Measurements from ENCODE around the gene TRIP12. TPM values are rescaled to one million over a fixed set of nuclear protein-coding genes. Genes with fewer than 3 reads are reported as not detected.

TRIP12 gene
- total and polyA plus RNA-seq, 2 of the 13 experiments (the other 11 are each of a cell fraction or from before 2014, with no cell fraction given): 72.1 to 153 TPM

DNA sequence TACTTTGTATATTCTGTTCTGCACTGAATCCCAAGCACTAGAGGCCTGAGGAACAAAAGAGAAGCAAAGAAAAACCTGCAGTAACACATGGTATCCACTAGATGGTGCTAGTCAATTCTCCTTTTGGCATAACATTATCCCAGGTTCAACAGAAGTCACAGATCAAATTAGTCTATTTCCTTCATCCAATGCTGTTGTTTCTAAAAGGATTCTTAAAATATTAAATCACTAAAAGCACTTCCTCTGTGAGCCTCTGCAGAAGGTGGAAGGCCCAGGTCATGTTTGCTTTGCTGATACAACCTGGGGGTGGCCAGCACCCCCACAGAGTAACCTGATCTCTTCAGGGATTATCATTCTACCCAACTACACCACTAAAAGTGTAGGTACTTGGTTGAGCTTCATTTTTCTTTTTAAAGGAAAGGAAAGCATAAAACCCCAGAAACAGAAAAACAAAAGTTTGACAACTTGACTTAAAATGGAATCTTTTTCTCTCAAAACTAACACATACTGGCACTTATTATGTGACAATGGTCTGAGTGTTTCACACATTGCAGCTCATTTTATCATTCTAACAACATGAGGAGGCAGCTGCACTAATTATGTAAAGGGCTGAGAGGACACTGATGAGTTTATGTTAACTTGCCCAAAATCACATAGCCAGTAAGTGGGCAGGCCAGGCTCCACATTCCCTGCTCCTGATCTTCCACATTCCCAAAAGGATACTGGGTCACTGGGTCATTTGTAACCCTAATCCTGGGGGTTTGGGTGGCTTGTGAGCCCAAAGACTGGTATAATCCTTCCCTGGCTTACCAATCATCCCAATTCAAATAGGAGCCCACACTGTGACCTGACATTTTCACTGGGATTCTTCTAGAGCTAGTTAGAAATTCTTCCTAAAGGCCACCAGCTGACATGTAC is 140.7 kb downstream of the TRIP12 start (continued):
- TF ChIP-seq, protein P1, sequence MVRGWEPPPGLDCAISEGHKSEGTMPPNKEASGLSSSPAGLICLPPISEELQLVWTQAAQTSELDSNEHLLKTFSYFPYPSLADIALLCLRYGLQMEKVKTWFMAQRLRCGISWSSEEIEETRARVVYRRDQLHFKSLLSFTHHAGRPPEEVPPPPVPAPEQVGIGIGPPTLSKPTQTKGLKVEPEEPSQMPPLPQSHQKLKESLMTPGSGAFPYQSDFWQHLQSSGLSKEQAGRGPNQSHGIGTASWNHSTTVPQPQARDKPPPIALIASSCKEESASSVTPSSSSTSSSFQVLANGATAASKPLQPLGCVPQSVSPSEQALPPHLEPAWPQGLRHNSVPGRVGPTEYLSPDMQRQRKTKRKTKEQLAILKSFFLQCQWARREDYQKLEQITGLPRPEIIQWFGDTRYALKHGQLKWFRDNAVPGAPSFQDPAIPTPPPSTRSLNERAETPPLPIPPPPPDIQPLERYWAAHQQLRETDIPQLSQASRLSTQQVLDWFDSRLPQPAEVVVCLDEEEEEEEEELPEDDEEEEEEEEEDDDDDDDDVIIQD (CRISPR knock-in tag; IDR thresholded peaks at IDR 0.05; ENCODE audit: low read depth): 0 out of 2 replicates have a peak, but pooled peaks have one; percentile 12
- no peak for TF ChIP-seq SCMH1 (CRISPR knock-in tag; IDR thresholded peaks at IDR 0.05; ENCODE audit: borderline replicate concordance)
- TF ChIP-seq STAG1 (CRISPR knock-in tag; IDR thresholded peaks at IDR 0.05): peak; percentile 55
- TF ChIP-seq ZSCAN22 (CRISPR knock-in tag; IDR thresholded peaks at IDR 0.05): no peak
- TF ChIP-seq ZNF768 (CRISPR knock-in tag; IDR thresholded peaks at IDR 0.05): no peak
- TF ChIP-seq CAMTA2 (CRISPR knock-in tag; IDR thresholded peaks at IDR 0.05; ENCODE audit: borderline replicate concordance): no peak
- TF ChIP-seq, protein P2, sequence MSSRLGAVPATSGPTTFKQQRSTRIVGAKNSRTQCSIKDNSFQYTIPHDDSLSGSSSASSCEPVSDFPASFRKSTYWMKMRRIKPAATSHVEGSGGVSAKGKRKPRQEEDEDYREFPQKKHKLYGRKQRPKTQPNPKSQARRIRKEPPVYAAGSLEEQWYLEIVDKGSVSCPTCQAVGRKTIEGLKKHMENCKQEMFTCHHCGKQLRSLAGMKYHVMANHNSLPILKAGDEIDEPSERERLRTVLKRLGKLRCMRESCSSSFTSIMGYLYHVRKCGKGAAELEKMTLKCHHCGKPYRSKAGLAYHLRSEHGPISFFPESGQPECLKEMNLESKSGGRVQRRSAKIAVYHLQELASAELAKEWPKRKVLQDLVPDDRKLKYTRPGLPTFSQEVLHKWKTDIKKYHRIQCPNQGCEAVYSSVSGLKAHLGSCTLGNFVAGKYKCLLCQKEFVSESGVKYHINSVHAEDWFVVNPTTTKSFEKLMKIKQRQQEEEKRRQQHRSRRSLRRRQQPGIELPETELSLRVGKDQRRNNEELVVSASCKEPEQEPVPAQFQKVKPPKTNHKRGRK (CRISPR knock-in tag; IDR thresholded peaks at IDR 0.05): no peak
- no peak for TF ChIP-seq KMT2A (CRISPR knock-in tag; IDR thresholded peaks at IDR 0.05)
- TF ChIP-seq ZNF549 (CRISPR knock-in tag; IDR thresholded peaks at IDR 0.05): no peak
- no peak for TF ChIP-seq CCDC6 (CRISPR knock-in tag; IDR thresholded peaks at IDR 0.05)
- TF ChIP-seq ZNF12 (CRISPR knock-in tag; IDR thresholded peaks at IDR 0.05): no peak
- TF ChIP-seq, protein P3, sequence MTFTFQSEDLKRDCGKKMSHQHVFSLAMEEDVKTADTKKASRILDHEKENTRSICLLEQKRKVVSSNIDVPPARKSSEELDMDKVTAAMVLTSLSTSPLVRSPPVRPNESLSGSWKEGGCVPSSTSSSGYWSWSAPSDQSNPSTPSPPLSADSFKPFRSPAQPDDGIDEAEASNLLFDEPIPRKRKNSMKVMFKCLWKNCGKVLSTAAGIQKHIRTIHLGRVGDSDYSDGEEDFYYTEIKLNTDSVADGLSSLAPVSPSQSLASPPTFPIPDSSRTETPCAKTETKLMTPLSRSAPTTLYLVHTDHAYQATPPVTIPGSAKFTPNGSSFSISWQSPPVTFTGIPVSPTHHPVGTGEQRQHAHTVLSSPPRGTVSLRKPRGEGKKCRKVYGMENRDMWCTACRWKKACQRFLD (CRISPR knock-in tag; IDR thresholded peaks at IDR 0.05; ENCODE audit: borderline replicate concordance): no peak
- no peak for TF ChIP-seq CEBPG (CRISPR knock-in tag; IDR thresholded peaks at IDR 0.05)
- TF ChIP-seq, protein P4, sequence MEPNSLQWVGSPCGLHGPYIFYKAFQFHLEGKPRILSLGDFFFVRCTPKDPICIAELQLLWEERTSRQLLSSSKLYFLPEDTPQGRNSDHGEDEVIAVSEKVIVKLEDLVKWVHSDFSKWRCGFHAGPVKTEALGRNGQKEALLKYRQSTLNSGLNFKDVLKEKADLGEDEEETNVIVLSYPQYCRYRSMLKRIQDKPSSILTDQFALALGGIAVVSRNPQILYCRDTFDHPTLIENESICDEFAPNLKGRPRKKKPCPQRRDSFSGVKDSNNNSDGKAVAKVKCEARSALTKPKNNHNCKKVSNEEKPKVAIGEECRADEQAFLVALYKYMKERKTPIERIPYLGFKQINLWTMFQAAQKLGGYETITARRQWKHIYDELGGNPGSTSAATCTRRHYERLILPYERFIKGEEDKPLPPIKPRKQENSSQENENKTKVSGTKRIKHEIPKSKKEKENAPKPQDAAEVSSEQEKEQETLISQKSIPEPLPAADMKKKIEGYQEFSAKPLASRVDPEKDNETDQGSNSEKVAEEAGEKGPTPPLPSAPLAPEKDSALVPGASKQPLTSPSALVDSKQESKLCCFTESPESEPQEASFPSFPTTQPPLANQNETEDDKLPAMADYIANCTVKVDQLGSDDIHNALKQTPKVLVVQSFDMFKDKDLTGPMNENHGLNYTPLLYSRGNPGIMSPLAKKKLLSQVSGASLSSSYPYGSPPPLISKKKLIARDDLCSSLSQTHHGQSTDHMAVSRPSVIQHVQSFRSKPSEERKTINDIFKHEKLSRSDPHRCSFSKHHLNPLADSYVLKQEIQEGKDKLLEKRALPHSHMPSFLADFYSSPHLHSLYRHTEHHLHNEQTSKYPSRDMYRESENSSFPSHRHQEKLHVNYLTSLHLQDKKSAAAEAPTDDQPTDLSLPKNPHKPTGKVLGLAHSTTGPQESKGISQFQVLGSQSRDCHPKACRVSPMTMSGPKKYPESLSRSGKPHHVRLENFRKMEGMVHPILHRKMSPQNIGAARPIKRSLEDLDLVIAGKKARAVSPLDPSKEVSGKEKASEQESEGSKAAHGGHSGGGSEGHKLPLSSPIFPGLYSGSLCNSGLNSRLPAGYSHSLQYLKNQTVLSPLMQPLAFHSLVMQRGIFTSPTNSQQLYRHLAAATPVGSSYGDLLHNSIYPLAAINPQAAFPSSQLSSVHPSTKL (CRISPR knock-in tag; IDR thresholded peaks at IDR 0.05): 0 out of 2 replicates have a peak, but pooled peaks have one; percentile 7
- TF ChIP-seq, protein P5, sequence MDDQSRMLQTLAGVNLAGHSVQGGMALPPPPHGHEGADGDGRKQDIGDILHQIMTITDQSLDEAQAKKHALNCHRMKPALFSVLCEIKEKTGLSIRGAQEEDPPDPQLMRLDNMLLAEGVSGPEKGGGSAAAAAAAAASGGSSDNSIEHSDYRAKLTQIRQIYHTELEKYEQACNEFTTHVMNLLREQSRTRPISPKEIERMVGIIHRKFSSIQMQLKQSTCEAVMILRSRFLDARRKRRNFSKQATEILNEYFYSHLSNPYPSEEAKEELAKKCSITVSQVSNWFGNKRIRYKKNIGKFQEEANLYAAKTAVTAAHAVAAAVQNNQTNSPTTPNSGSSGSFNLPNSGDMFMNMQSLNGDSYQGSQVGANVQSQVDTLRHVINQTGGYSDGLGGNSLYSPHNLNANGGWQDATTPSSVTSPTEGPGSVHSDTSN (CRISPR knock-in tag; IDR thresholded peaks at IDR 0.05; ENCODE audit: borderline replicate concordance): no peak
- no peak for TF ChIP-seq ATF7 (IDR thresholded peaks at IDR 0.05)
- no peak for TF ChIP-seq ATF7 (CRISPR knock-in tag; IDR thresholded peaks at IDR 0.05)
- TF ChIP-seq SMYD3 (CRISPR knock-in tag; IDR thresholded peaks at IDR 0.05): 0 out of 2 replicates have a peak, but pooled peaks have one; percentile 59
- TF ChIP-seq, protein P6, sequence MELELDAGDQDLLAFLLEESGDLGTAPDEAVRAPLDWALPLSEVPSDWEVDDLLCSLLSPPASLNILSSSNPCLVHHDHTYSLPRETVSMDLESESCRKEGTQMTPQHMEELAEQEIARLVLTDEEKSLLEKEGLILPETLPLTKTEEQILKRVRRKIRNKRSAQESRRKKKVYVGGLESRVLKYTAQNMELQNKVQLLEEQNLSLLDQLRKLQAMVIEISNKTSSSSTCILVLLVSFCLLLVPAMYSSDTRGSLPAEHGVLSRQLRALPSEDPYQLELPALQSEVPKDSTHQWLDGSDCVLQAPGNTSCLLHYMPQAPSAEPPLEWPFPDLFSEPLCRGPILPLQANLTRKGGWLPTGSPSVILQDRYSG (CRISPR knock-in tag; IDR thresholded peaks at IDR 0.05): no peak
